ENCODE data around the gene HUS1B.
"Not testable (repeated sequence)": the region's sequence is repeated elsewhere in the genome, so short reads cannot be mapped to it uniquely, and the experiment has no call there.

HUS1B gene

GRCh38 chr6:678520-678919 lies 21.6 kb upstream of the HUS1B start:
- DNase-seq: no peak

GRCh38 chr6:677919-678318 lies 21.0 kb upstream of the HUS1B start:
- DNase-seq: no peak

- no peak for DNase-seq
Measured at GRCh38 chr6:674956-675355, 18.1 kb upstream of the HUS1B start.

- DNase-seq: no peak
Measured at GRCh38 chr6:674406-674805, 17.5 kb upstream of the HUS1B start.

GRCh38 chr6:667253-667927 lies 10.5 kb upstream of the HUS1B start:
- DNase-seq: no peak

- DNase-seq: no peak
Measured at GRCh38 chr6:665403-666267, 8.7 kb upstream of the HUS1B start.

GRCh38 chr6:663788-664187 lies 6.9 kb upstream of the HUS1B start:
- not testable (repeated sequence) for DNase-seq

- DNase-seq: no peak
Measured at GRCh38 chr6:659716-660581, 3.0 kb upstream of the HUS1B start.

- DNase-seq: no peak
Measured at GRCh38 chr6:658244-658643, 1.3 kb upstream of the HUS1B start.

- DNase-seq: no peak
Measured at GRCh38 chr6:657743-658142, 843 bp upstream of the HUS1B start.

- DNase-seq: no peak
Measured at GRCh38 chr6:654136-654535, 2.8 kb downstream of the HUS1B start.

- DNase-seq: no peak
Measured at GRCh38 chr6:652865-653264, 4.0 kb downstream of the HUS1B start.

GRCh38 chr6:650098-650497 lies 6.8 kb downstream of the HUS1B start:
- no peak for DNase-seq

- DNase-seq: no peak
Measured at GRCh38 chr6:642805-643204, 14.1 kb downstream of the HUS1B start.

- no peak for DNase-seq
Measured at GRCh38 chr6:641225-641985, 15.5 kb downstream of the HUS1B start.

GRCh38 chr6:636488-636887 lies 20.4 kb downstream of the HUS1B start:
- no peak for DNase-seq

- no peak for DNase-seq
Measured at GRCh38 chr6:635233-635632, 21.7 kb downstream of the HUS1B start.

GRCh38 chr6:633611-634010 lies 23.3 kb downstream of the HUS1B start:
- DNase-seq: no peak

GRCh38 chr6:628766-629165 lies 28.1 kb downstream of the HUS1B start:
- DNase-seq: no peak

- DNase-seq: no peak
Measured at GRCh38 chr6:626236-626635, 30.7 kb downstream of the HUS1B start.

- DNase-seq: no peak
Measured at GRCh38 chr6:624979-625378, 31.9 kb downstream of the HUS1B start.

GRCh38 chr6:622462-622861 lies 34.4 kb downstream of the HUS1B start:
- DNase-seq: no peak

GRCh38 chr6:621931-622330 lies 35.0 kb downstream of the HUS1B start:
- no peak for DNase-seq

Data from cortex of kidney (tissue), 1 donor.